Keratinocyte (primary cell): Measurements from ENCODE around the gene MSMP. TPM values are rescaled to one million over a fixed set of nuclear protein-coding genes. Genes with fewer than 3 reads are reported as not detected.
A peak's percentile ranks its signal among the peaks of the same experiment; 100 is the strongest.

Experiments
- DNase-seq: peaks from one replicate; pipeline ENCODE4 v3.0.0-alpha.2; 2011; ENCODE audit warnings: low read depth, missing footprints, low spot score
- FAIRE-seq: peaks from 2 replicates; lab custom pipeline; 2011; peaks lifted over from hg19 to GRCh38; lab: Jason Lieb, UNC
- H2AFZ ChIP-seq: 2 replicates; pipeline ENCODE4 v1.6.0; 2012; ENCODE audit warnings: low read length, control low read depth, inconsistent platforms; ENCODE audit not compliant: control insufficient read depth
- H3K27ac ChIP-seq: 2 replicates; pipeline ENCODE4 v1.5.1; 2011; ENCODE audit warnings: low read length; ENCODE audit not compliant: control insufficient read depth, insufficient read depth
- H3K27me3 ChIP-seq: 3 replicates; pipeline ENCODE4 v1.6.0; 2011; ENCODE audit warnings: low read length; ENCODE audit not compliant: control insufficient read depth, insufficient read depth; ENCODE audit errors: extremely low read depth
- H3K36me3 ChIP-seq, 2 experiments: 2 replicates in 1 of 2; 3 replicates in 1 of 2; pipeline ENCODE4 v1.5.1; 2011; ENCODE audit warnings: low read length in 2 of 2, mild to moderate bottlenecking in 1 of 2; ENCODE audit not compliant: control insufficient read depth in 2 of 2, insufficient read depth in 2 of 2; ENCODE audit errors: extremely low read depth in 1 of 2
- H3K4me1 ChIP-seq: 3 replicates; pipeline ENCODE4 v1.5.1; 2011; ENCODE audit warnings: low read length; ENCODE audit not compliant: control insufficient read depth, insufficient read depth; ENCODE audit errors: extremely low read depth
- H3K4me2 ChIP-seq: 3 replicates; pipeline ENCODE4 v1.6.0; 2011; ENCODE audit warnings: low read depth, low read length; ENCODE audit not compliant: control insufficient read depth, insufficient read depth; ENCODE audit errors: extremely low read depth
- H3K4me3 ChIP-seq, 3 experiments: fragments of 200-600 bp in 1 of 3; sonication (generic) in 1 of 3; 2 replicates in 2 of 3; 3 replicates in 1 of 3; pipeline ENCODE4 v1.5.1; 2011 to 2016; ENCODE audit warnings: low read length in 3 of 3, mild to moderate bottlenecking in 3 of 3, control low read depth in 2 of 3, inconsistent platforms in 1 of 3, low read depth in 1 of 3, mixed read lengths in 1 of 3, mixed run types in 1 of 3, moderate library complexity in 1 of 3; ENCODE audit not compliant: control insufficient read depth in 2 of 3, insufficient read depth in 2 of 3; ENCODE audit errors: extremely low read depth in 1 of 3
- H3K79me2 ChIP-seq: 2 replicates; pipeline ENCODE4 v1.6.0; 2012; ENCODE audit warnings: low read length; ENCODE audit not compliant: control insufficient read depth, insufficient read depth
- H3K9ac ChIP-seq: 3 replicates; pipeline ENCODE4 v1.6.0; 2011; ENCODE audit warnings: low read length; ENCODE audit not compliant: control insufficient read depth, insufficient read depth; ENCODE audit errors: extremely low read depth
- H3K9me1 ChIP-seq: 3 replicates; pipeline ENCODE4 v1.6.0; 2011; ENCODE audit warnings: low read length; ENCODE audit not compliant: control insufficient read depth, insufficient read depth; ENCODE audit errors: extremely low read depth
- H3K9me3 ChIP-seq: 2 replicates; pipeline ENCODE4 v1.5.1; 2012; ENCODE audit warnings: low read depth, low read length; ENCODE audit not compliant: control insufficient read depth
- H4K20me1 ChIP-seq: 3 replicates; pipeline ENCODE4 v1.6.0; 2011; ENCODE audit warnings: low read length; ENCODE audit not compliant: control insufficient read depth, insufficient read depth; ENCODE audit errors: extremely low read depth
- EZH2 ChIP-seq: IDR thresholded peaks from one replicate; pipeline ENCODE4 v1.6.1; 2012; ENCODE audit warnings: inconsistent platforms, mild to moderate bottlenecking, low read length, moderate library complexity
- dilution Hi-C: fragments of 300-500 bp; cut with MboI; formaldehyde crosslinking; loops from one replicate; pipeline ENCODE4 v1.7.0; 2020; ENCODE audit warnings: low sequenced_read_pairs; ENCODE audit not compliant: extremely low pct_ligation_motif_present
- polyA plus RNA-seq, 5 experiments: library from polyadenylated mRNA; depleted of rRNA in 3 of 5; stranded (reverse) in 3 of 5; stranded (forward) in 1 of 5; unstranded in 1 of 5; fragments of >200 nt; gene quantifications; 1 replicate in 1 of 5; 2 replicates in 3 of 5; 3 replicates in 1 of 5; pipeline versions ENCODE4 v1.2.1 to v1.2.3, GENCODE V29; 2011 to 2012; ENCODE audit warnings: missing spikeins in 2 of 5, low read depth in 1 of 5, low replicate concordance in 1 of 5
- TF ChIP-seq, protein P1 (sequence below), 3 experiments: IDR thresholded peaks in 1 of 3; conservative IDR thresholded peaks in 1 of 3; optimal IDR thresholded peaks in 1 of 3; 2 replicates in 2 of 3; 3 replicates in 1 of 3; pipeline versions ENCODE3 to v1.5.1; 2011; ENCODE audit warnings: low read length in 3 of 3, mild to moderate bottlenecking in 3 of 3, moderate library complexity in 2 of 3, control low read depth in 1 of 3, inconsistent platforms in 1 of 3; ENCODE audit not compliant: insufficient read depth in 2 of 3; ENCODE audit errors: extremely low read depth in 1 of 3

The MSMP gene
- polyA plus RNA-seq, 1 donor (not counting 4 experiments of a cell fraction or from before 2014, with no cell fraction given) = not detected

DNA sequence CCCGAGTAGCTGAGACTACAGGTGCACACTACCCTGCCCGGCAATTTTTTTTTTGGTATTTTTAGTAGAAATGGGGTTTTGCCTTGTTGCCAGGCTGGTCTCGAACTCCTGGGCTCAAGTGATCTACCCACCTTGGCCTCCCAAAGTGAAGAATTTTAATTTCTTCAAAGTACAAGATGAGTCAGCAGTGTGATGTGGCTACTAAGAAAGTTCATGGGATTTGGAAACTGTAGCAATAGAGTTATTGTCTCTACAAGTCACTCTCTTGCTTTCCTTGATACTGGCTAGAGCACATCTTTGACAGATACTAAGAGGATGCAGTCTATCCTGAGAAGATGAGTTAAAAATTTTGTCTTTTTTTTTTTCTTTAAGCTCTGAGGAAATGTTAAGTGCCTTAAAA lies 20.0 kb downstream of the MSMP start:
- peak overlapping the region; percentile 97 for H3K4me2 ChIP-seq
- FAIRE-seq = no peak

DNA sequence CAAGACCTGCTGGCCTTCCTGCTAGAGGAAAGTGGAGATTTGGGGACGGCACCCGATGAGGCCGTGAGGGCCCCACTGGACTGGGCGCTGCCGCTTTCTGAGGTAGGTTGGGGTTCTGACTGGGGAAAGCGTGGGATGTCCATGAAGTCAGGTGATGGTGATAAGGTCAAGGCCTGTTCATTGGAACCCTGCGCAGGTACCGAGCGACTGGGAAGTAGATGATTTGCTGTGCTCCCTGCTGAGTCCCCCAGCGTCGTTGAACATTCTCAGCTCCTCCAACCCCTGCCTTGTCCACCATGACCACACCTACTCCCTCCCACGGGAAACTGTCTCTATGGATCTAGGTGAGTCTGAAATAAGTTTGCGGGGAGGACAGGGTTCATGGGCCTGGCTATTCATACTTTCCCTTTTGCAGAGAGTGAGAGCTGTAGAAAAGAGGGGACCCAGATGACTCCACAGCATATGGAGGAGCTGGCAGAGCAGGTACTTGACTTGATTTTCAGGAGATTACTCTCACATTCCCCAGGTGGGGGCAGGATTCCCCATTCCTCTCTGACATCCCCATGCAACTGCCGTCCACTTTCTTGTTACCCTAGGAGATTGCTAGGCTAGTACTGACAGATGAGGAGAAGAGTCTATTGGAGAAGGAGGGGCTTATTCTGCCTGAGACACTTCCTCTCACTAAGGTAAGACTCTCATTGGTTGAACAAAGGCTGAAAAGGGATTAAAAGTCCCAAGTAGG lies 21.1 kb downstream of the MSMP start:
- DNase-seq = peak; percentile 45
- Histone ChIP-seq H3K9me1 (peaks cover 7% of the 10 kb centered on the region), H2AFZ (peak overlapping the region; percentile 87), H3K79me2 (peaks cover 38% of the 10 kb centered on the region), H3K27ac (peak overlapping the region; percentile 85), H3K4me1 (peaks cover 41% of the 10 kb centered on the region), H3K9me3 (no peaks in the 10 kb centered on the region), H3K36me3 (peaks cover 21 to 25% of the 10 kb centered on the region in 2 experiments), H3K4me3 (peak overlapping the region; percentile 65 to 95 (median 89)), H3K27me3 (no peaks in the 10 kb centered on the region), H4K20me1 (peaks cover 18% of the 10 kb centered on the region), H3K4me2 (peak overlapping the region; percentile 97), H3K9ac (peak overlapping the region; percentile 92)
- TF ChIP-seq EZH2 = no peak
- TF ChIP-seq, protein P1, sequence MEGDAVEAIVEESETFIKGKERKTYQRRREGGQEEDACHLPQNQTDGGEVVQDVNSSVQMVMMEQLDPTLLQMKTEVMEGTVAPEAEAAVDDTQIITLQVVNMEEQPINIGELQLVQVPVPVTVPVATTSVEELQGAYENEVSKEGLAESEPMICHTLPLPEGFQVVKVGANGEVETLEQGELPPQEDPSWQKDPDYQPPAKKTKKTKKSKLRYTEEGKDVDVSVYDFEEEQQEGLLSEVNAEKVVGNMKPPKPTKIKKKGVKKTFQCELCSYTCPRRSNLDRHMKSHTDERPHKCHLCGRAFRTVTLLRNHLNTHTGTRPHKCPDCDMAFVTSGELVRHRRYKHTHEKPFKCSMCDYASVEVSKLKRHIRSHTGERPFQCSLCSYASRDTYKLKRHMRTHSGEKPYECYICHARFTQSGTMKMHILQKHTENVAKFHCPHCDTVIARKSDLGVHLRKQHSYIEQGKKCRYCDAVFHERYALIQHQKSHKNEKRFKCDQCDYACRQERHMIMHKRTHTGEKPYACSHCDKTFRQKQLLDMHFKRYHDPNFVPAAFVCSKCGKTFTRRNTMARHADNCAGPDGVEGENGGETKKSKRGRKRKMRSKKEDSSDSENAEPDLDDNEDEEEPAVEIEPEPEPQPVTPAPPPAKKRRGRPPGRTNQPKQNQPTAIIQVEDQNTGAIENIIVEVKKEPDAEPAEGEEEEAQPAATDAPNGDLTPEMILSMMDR (optimal IDR thresholded peaks at IDR 0.05 in 1 of 3, IDR thresholded peaks at IDR 0.05 in 1 of 3, conservative IDR thresholded peaks at IDR 0.05 in 1 of 3; ENCODE audit: extremely low read depth in 1 of 3, insufficient read depth in 2 of 3, low read length in 3 of 3) = peak in 2 of 3 experiments; percentile 36 to 56
- FAIRE-seq = peak; percentile 63
- dilution Hi-C loops = no loop called here

More for the DNA sequence above, 20.0 kb downstream of the MSMP start:
- no peak for DNase-seq
- H3K9me3 ChIP-seq = no peaks in the 10 kb centered on the region
- H3K27me3 ChIP-seq = no peaks in the 10 kb centered on the region
- H3K79me2 ChIP-seq = peaks cover 26% of the 10 kb centered on the region
- no peak overlapping the region for H2AFZ ChIP-seq
- H3K36me3 ChIP-seq = peaks cover 32 to 33% of the 10 kb centered on the region in 2 experiments
- H3K27ac ChIP-seq = no peak overlapping the region
- peaks cover 9% of the 10 kb centered on the region for H4K20me1 ChIP-seq
- H3K9me1 ChIP-seq = peaks cover 4% of the 10 kb centered on the region
- dilution Hi-C loops = no loop called here
- H3K4me3 ChIP-seq = no peak overlapping the region
- no peak overlapping the region for H3K9ac ChIP-seq
- peaks cover 30% of the 10 kb centered on the region for H3K4me1 ChIP-seq
- no peak for TF ChIP-seq EZH2
- TF ChIP-seq, protein P1 (optimal IDR thresholded peaks at IDR 0.05 in 1 of 3, IDR thresholded peaks at IDR 0.05 in 1 of 3, conservative IDR thresholded peaks at IDR 0.05 in 1 of 3; ENCODE audit: extremely low read depth in 1 of 3, insufficient read depth in 2 of 3, low read length in 3 of 3) = no peak
